Measurements from ENCODE around the gene ZNF407.

Gene ZNF407

DNA sequence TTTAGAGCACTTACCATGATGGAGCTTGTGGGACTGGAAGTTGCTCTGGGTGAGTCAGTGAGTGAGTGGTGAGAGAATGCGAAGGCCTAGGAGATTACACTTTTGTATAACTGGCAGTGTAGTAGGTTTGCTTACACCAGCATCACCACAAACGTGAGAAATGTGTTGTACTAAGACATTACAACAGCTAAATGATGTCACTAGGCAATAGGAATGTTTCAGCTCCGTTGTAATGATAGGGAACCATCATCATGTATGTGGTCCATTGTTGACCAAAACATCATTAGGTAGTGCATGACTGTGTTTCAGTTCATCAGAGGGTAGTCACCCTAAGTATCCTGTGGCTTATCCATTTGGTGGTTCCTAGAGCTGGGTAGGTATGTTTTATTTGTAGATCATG lies 11.9 kb downstream of the ZNF407 start:
- in situ Hi-C loops (cut with HindIII; ENCODE audit: low sequenced_read_pairs), result no loop called here
- no peak overlapping the region for H3K4me3 ChIP-seq (ENCODE audit: low read depth, low read length)
- TF ChIP-seq, protein P1, sequence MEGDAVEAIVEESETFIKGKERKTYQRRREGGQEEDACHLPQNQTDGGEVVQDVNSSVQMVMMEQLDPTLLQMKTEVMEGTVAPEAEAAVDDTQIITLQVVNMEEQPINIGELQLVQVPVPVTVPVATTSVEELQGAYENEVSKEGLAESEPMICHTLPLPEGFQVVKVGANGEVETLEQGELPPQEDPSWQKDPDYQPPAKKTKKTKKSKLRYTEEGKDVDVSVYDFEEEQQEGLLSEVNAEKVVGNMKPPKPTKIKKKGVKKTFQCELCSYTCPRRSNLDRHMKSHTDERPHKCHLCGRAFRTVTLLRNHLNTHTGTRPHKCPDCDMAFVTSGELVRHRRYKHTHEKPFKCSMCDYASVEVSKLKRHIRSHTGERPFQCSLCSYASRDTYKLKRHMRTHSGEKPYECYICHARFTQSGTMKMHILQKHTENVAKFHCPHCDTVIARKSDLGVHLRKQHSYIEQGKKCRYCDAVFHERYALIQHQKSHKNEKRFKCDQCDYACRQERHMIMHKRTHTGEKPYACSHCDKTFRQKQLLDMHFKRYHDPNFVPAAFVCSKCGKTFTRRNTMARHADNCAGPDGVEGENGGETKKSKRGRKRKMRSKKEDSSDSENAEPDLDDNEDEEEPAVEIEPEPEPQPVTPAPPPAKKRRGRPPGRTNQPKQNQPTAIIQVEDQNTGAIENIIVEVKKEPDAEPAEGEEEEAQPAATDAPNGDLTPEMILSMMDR (IDR thresholded peaks at IDR 0.05; ENCODE audit: low read depth, low read length, missing control alignments), result no peak
- no peak for DNase-seq (ENCODE audit: low read depth)

DNA sequence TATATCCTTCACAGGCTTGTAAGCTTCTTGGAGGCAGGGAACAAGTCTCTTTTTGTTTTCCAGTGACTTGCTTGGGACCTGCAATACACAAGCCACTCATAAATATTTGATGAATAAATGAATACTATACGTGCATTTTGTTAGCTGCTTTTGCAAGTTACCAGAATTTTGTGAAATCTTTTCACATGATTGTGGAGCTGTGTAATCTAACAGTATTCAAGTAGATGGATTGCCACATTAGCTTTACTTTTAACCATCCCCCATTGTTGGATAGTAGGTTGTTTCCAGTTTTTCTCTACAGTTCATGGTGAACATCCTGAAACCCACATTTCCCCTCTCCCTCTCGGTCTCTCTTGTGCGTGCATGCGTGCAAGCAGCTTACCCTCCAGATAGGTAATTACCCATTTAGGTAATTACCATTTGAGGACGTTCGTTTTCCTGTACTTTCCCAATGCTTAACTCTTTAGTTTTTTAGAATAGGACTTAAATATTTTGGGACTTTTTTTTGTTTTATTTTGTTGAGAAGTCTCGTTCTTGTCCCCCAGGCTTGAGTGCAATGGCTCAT lies 12.5 kb downstream of the ZNF407 start:
- in situ Hi-C loops (cut with HindIII; ENCODE audit: low sequenced_read_pairs), result no loop called here
- TF ChIP-seq, protein P1 (IDR thresholded peaks at IDR 0.05; ENCODE audit: low read depth, low read length, missing control alignments), result no peak
- no peak for DNase-seq (ENCODE audit: low read depth)
- H3K4me3 ChIP-seq (ENCODE audit: low read depth, low read length), result no peak overlapping the region

DNA sequence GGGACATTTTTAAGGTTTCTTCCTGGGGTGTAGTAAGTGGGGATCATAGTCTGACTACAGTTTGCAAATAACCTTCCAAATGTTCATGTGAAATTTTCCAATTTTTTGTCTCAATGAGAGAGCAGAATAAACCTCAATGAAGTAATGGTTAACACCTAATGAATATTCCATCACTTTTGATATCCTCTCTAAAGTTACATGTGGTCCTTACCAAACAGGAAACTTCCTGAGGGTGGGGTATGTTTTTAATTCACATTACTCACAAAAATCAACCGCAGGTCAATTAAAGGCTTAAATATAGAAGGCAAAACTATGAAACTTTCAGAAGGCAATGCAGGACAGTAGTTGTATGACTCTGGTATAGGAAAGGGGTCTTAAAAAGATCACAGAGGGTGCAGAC lies 13.2 kb downstream of the ZNF407 start:
- H3K4me3 ChIP-seq (ENCODE audit: low read depth, low read length), result no peak overlapping the region
- TF ChIP-seq, protein P1 (IDR thresholded peaks at IDR 0.05; ENCODE audit: low read depth, low read length, missing control alignments), result no peak
- in situ Hi-C loops (cut with HindIII; ENCODE audit: low sequenced_read_pairs), result no loop called here
- DNase-seq (ENCODE audit: low read depth), result no peak

DNA sequence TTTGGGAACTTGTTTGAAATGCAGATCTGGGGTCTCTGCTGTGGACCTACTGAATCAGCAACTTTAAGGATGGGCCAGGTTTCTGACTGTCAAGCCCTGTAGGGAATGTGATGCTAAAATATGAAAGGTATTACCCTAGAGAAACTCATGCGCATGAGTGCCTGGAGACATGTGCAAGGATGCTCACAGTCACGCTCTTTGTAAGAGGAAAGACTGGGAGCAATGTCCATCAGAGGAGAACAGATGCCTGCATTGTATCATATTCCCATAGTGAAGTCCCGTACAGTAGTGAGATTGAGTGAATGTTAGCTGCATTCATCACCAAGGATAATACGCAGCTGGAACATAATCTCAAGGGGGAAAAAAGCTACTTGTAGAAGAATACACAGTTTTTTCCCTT lies 14.1 kb downstream of the ZNF407 start:
- in situ Hi-C loops (cut with HindIII; ENCODE audit: low sequenced_read_pairs), result no loop called here

DNA sequence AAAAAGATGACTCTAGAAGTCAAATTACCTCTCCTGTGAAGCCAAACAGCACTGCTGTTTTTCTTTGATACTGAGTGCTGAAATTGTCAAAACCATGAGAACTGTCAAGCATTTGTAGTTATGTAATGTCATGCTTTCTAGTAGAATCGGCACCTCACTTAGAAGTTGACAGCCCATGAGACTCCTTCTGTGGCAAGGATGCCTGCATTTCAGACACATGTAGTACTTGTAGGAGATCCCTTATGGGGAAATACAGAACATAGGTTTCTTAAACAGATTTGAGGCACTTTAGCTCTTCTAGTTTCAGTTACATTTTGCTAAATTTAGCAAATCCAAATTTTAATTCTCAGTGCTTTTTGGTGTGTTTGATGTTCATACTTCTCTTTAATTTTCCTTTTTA lies 15.7 kb downstream of the ZNF407 start:
- DNase-seq (ENCODE audit: low read depth), result no peak

More for the DNA sequence above, 14.1 kb downstream of the ZNF407 start:
- DNase-seq (ENCODE audit: low read depth), result no peak
- TF ChIP-seq, protein P1 (IDR thresholded peaks at IDR 0.05; ENCODE audit: low read depth, low read length, missing control alignments), result no peak
- H3K4me3 ChIP-seq (ENCODE audit: low read depth, low read length), result no peak overlapping the region

DNA sequence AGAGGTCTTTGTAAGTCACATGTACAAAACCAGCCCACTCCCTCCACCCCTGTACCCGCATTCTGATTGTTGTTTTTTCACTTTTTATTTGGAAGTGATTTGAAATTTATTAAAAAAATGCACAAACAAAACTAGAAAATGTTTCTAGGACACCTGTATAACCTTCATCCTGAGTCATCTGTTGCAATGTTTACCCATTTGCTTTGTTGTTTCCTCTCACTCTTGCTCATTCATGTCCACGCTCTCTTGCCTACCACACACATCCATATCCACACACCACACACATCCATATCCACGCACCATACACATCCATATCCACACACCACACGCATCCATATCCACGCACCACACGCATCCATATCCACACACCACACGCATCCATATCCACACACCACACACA lies 18.8 kb downstream of the ZNF407 start:
- no peak overlapping the region for H3K4me3 ChIP-seq (ENCODE audit: low read depth, low read length)
- in situ Hi-C loops (cut with HindIII; ENCODE audit: low sequenced_read_pairs), result no loop called here
- no peak for DNase-seq (ENCODE audit: low read depth)
- TF ChIP-seq, protein P1 (IDR thresholded peaks at IDR 0.05; ENCODE audit: low read depth, low read length, missing control alignments), result no peak

More for the DNA sequence above, 15.7 kb downstream of the ZNF407 start:
- H3K4me3 ChIP-seq (ENCODE audit: low read depth, low read length), result no peak overlapping the region
- TF ChIP-seq, protein P1 (IDR thresholded peaks at IDR 0.05; ENCODE audit: low read depth, low read length, missing control alignments), result no peak
- in situ Hi-C loops (cut with HindIII; ENCODE audit: low sequenced_read_pairs), result no loop called here
